Loucy (cell line): ENCODE data around the gene EHD2.

Experiments
- CTCF ChIP-seq: fragments of 200-600 bp; sonication (generic); conservative IDR thresholded peaks from 2 replicates; pipeline ENCODE4 v1.5.1; 2014; ENCODE audit warnings: mild to moderate bottlenecking, antibody characterized with exemption, low read length
- EZH2phosphoT487 ChIP-seq: fragments of 200-600 bp; IDR thresholded peaks from 2 replicates; pipeline ENCODE4 v1.6.1; 2018; ENCODE audit warnings: antibody characterized with exemption, mild to moderate bottlenecking, moderate library complexity, borderline replicate concordance

DNA sequence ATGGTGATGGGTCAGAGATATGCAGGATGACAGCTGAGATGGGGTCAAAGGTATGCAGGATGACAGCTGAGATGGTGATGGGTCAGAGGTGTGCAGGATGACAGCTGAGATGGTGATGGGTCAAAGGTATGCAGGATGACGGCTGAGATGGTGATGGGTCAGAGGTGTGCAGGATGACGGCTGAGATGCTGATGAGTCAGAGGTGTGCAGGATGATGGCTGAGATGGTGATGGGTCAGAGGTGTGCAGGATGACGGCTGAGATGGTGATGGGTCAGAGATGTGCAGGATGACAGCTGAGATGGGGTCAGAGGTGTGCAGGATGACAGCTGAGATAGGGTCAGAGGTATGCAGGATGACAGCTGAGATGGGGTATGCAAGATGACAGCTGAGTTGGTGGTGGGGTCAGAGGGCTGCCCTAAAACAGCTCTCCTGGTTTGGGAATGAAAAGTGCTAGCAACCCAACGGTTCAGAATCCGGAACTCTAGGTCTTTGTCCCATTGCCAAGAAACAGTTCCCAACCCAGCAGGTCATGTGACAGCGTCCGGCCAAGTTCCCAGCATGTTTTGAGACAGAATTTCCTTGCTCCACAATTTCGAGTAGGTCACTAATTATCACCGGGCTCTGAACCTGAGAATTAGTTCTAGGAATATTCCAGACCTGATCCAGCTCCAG is 68.5 kb downstream of the EHD2 start:
- TF ChIP-seq CTCF (no peak), EZH2phosphoT487 (no peak)
